HG03139 (cell line): ENCODE results near the gene EFHB.
"Not testable (repeated sequence)": the region's sequence is repeated elsewhere in the genome, so short reads cannot be mapped to it uniquely, and the experiment has no call there.

Experiments used
- ATAC-seq: cut with Tn5 transposase; IDR thresholded peaks from one replicate; pipeline ENCODE4 v1.9.1; 2021; ENCODE audit not compliant: unreplicated experiment

The EFHB gene, protein sequence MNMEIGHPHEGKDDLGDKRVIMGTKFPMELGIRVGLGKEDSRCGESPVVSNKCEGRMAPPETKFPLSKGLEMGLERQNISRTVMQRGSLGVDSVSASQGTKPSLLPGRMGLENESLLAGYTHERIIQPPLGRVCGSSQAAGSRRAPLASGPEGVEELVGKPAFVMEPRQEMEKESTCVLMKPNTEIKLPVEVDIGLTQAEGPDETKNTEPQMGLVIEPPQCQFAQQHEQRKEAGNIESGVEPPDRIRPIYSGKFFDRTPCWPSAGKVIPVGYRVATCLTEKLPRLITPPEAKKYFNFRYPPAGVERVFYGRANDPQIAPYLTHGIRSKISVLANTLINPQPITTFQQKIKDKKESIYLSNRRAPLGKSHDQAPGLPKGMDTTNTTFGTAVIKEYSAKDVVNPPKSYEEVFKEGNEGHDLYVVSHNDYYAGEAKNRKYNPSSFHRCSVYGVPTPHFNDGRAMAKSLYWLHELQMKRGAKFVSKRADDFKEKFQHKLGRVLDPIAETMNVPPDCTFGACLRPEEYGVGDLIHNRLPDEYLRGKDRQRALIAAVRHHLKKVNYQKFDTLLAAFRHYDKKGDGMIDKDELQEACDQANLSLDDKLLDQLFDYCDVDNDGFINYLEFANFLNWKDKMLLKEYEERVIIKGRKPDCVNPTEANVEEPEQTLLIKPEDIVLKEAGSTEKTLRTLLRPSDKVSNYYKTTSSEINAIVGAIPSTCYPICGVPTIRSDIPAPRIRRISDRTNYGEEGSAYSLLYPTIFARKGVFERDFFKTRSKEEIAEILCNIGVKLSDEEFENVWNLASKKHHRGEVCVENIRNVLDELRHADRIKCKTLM

DNA sequence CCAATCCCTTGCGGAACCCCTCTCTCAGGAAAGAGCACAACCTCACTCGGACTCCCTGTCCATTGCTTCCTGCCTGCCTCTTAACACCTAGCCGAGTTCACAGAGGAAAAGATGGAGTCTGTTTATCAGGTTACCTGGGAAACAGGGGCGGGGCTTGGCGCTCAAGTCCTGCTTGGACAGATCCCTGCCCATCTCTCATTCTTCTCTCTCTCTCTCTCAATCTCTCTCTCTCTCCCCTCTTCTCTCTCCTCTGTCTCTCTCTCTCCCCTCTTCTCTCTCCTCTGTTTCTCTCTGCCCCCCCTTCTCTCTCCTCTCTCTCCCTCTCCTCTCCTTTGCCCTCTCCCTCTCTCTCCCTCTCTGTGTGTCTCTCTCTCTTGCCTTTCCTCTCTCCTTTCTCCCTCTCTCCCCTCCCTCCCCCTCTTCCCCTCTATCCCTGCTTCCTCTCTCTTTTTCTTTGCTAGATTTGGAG lies at the start of gene EFHB:
Gene EFHB (minus strand): TSS at position 120 of the 469 bp plus-strand sequence. CDS start 199 bp downstream, outside the sequence.
- ATAC-seq = no peak

DNA sequence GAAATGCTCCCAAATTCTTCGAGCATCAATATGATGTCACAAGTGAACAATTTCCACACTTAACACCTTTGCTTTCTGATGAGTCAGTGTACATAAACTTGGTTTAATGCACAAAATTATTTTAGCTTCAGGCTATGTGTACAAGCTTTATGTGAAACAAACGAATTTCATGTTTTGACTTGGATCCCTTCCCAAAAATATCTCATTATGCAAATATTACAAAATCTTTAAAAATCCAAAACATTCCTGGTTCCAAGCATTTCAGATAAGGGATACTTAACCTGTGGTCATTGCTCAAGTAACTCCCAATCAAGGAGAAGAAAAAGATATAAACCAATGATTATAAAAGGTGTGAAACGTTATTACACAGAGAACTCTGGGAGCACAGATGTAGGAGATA lies 38.0 kb upstream of the EFHB start:
- no peak for ATAC-seq

DNA sequence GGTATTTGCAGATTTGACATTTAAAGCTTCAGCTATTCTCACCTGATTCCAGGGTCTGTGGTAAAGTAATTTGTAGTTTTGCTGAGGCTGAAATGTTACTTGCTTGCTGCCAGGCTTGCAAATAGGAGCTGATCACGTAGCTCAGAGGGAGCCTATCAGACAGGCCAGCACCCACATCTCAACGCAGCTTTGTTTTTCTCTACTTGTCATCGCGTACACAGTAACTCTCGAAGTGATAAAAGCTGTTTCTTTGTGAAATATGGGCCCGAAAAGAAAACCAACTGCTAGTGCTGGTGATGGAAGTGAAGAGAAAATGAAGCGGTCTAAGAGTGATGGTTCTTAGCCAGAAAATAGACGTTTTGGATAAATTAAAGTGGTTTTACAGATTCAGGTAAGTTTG lies 36.3 kb upstream of the EFHB start:
- no peak for ATAC-seq

DNA sequence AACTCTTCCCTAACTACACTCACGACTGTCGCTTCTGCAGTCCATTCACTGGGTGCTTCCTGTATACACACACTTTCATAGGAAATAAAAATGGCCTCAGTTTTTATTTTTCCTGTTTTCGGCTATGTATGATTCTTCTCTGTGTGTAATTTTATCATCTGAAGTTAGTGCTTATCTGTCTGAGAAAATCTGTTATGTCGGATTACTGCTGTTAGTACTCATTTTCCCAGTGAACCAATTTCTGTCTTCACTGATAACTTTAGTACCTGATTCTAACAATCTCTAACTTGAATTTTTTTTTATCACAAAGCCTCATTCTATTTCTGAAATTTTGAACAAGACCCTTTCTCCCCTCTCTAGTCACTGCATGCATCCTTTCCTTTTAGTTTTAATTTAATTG lies 33.8 kb upstream of the EFHB start:
- no peak for ATAC-seq

DNA sequence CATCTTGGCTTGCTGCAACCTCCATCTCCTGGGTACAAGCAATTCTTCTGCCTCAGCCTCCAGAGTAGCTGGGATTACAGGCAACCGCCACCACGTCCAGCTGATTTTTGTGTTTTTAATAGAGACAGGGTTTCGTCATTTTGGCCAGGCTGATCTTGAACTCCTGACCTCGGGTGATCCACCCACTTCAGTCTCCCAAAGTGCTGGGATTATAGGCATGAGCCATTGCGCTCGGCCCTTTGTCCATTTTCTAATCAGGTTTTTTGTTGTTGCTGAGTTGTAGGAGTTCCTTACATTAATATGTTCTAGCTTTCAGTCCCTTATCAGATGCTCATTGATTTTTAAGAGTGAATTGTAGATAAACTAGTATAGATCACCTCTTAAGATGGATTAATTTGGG lies 33.2 kb upstream of the EFHB start:
- no peak for ATAC-seq

DNA sequence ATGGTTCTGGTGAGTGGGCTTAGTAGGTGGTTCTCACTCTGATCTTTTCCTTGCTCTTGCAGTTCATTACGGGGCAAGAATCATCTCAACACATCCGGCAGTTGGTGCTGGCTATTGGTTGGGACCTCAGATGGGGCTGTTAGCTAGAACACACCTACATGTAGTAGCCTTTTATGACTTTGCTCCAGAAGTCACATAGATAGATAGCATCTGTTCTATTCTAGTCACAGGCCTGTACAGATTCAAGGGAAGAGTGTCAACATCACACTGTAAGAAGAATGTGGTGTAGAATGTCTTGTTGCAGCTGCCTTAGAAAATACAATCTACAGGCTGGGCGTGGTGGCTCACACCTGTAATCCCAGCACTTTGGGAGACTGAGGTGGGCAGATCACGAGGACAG lies 27.9 kb upstream of the EFHB start:
- no peak for ATAC-seq

DNA sequence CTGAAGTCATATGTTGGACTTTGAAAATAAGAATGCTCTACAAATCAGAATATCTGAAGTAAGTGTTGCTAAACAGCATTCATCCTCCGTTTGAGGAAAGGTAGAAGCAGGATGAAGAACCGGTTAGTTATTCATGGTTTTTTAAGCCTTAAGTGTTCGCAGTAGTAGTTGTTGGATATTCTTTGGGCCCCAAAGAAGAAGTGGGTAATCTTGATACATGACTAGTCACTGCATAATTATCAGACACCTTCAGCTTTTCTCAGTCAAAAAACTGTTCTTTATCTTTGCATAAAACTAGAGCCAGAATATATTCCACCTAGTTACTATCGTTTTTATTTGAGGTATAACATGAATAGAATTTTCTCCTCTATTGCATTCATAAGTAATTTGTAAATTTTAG lies 26.7 kb upstream of the EFHB start:
- ATAC-seq = no peak

DNA sequence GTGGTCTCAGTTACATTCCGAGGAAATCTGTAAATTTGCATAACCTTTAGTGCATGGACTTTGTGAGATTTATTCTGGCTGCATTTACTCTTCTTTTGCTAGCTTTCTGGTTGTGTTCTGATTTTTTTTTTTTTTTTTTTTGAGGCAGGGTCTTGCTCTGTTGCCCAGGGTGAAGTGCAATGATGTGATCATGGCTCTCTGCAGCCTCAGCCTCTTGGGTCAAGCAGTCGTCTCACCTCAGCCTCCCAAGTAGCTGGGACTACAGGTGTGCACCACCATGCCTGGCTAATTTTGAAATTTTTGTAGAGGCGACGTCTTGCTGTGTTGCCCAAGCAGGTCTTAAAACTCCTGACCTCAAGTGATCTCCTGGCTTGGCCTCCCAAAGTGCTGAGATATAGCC lies 25.5 kb upstream of the EFHB start:
- no peak for ATAC-seq

DNA sequence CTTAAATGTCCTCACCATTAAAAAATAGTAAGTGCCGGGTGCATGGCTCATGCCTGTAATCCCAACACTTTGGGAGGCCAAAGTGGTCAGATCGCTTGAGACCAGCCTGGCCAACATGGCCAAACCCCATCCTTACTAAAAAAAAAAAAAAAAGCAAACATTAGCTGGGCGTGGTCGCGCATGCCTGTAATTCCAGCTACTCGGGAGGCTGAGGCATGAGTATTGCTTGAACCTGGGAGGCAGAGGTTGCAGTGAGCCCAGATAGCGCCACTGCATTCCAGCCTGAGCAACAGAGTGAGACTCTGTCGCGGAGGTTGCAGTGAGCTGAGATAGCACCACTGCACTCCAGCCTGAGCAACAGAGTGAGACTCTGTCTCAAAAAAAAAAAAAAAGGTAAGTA lies 23.3 kb upstream of the EFHB start:
- ATAC-seq = not testable (repeated sequence)

DNA sequence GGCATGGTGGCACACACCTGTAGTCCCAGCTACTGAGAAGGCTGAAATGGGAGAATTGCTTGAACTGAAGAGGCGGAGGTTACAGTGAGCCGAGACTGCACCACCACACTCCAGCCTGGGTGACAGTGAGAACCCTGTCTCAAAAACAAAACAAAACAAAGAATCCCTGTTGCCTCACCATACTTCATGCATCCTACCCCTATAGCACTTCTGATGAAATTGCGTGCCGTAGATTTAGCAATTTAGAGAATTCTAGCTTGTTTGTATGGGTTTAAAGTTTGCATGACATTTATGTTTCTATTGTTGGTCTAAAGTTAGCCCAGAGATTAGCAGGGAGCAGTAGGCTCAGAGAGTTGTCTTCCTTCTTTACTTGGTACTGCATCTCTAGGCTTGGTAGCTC lies 20.7 kb upstream of the EFHB start:
- no peak for ATAC-seq

DNA sequence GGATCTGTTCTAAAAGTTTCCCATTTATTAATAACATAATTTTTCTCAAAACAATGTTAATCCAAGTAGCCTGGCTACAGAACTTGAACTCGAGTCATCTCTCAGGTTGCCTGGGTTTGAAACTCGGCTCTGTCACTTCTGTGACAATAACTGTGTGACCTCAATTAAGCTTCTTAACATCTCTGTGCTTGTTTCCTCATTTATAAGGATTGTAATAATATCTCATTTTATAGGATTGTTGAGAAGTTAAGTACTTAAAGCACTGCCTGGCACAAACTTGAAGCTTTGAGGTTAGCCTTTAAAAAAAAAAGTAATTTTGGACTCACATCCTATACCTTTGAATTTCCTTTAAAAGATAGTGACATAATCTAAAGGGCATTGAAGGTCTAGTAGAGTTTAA lies 16.3 kb upstream of the EFHB start:
- ATAC-seq = no peak

DNA sequence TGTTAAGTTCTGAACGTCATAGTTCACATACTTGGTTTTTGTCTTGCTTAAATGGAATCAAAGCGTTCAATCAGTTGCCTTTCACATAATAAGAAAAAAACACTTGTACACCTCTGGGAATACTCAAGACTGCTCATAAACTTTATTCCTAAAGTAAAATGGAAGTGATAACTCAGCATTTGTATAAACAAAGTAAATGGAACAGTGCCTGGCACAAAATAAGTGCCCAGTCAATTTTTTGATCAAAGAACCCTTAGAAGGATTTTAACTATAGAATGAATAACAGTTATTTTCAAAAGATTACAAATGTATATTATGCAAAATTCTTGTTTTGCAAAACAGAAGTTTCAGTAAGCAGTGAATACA lies 14.2 kb upstream of the EFHB start:
- no peak for ATAC-seq

DNA sequence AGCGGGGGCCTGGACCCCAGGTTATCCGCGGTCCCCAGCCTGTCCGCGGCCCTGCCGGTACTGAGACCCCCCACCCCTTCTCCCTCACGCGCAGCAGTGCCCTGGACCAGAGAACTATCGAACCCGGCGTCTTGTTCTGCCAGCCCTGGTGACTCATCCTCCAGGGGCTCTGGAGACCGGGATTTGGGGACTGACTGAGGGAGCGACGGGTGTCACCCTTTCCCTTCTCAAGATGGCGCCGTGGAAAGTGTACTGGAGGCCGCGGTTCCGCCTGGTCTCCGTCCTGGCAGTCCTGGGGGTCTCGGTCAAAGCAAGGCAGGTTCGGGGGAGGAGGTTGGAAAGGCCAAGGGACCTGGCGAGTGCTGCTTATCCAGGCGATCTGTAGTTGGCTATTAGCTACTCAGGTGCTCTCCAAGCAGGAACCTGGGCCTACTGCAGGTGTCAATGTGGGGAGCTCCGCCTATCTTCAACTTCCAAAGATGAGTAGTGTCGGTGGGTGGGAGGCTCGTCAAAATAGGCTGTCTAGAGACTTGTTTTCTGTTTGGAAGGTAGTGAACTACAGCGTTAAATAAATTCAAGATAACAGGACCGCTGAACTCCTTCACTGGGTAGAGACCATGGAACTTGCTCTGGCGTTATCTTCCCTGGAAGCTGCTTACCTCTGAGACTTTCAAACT lies 13.7 kb upstream of the EFHB start:
- no peak for ATAC-seq

DNA sequence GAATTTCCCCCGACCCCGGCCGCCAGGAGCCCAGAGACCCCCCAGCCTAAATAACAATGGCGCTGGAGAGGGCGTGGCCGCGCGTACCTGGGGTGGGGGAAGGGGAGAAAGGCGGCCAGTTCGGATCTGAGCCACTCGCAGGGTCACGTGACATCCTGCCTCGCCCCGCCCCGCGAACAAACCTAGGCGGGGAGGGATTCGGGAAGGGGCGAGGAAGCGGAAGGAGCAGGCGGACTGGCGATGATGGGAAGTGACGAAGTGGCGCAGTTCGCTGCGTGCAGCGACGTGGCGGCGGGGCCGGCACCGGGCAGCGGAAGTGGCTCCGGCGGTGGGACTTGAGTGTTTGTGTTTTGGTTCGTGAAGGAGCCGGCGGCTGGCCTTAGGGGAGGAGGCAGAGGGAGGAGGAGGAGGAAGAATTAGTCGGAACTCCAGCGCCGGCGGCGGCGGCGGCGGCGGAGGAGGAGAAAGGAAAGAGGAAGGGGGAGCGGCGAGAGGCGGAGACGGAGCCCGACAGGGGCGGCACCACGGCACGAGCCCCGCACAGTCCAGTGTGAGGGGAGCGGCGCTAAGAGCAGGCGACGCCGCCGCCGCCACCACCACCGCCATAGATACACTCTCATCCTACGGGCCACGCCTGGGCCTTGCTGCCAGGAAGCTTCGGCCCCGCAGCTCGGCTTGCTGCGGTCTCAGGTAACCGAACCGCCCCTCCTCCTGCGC lies 13.0 kb upstream of the EFHB start, which contains the start of gene RAB5A:
Gene RAB5A (plus strand): TSS at position 266 of the 717 bp plus-strand sequence. CDS start 3,802 bp downstream, outside the sequence.
- ATAC-seq = peak; percentile 97

DNA sequence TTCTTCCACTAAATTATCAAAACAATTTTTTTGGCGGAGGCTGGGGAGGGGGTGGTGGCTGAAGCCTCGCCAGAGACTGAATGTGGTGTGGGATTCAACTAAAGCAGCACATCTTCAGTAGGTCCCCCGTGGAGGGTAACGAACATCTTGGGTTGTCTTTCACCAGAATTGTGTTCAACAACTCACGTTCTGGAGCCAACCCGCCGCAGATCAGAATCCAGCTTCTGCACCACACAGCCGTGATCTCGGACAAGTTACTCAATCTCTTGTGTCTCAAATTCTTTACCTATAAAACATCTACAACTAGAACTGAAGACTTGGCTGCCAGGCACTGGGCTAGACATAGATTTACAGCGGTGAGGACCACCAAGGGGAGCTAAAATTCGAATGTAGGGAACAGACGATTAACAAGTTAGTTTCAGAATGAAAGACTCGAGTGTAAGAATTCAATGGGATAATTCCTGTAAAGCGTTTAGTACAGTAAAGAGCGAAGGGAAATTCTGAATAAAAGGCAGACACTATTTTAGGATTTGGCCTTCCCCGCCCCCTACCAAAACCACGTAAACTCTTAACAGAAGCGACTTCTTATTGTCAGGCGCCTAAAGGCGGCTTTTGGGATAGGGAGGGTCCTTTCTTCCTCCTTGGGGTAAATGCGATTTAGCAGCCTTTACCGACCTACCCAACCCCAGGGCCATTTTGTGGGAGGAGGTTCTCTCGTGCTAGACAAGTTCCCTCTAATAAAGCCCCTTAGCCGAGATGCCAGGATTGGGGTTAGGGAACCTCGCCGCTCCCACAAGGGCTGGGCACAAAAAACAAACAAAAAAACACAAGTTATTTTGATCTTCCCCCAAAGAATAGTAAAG lies 12.2 kb upstream of the EFHB start:
- peak; percentile 4 for ATAC-seq

DNA sequence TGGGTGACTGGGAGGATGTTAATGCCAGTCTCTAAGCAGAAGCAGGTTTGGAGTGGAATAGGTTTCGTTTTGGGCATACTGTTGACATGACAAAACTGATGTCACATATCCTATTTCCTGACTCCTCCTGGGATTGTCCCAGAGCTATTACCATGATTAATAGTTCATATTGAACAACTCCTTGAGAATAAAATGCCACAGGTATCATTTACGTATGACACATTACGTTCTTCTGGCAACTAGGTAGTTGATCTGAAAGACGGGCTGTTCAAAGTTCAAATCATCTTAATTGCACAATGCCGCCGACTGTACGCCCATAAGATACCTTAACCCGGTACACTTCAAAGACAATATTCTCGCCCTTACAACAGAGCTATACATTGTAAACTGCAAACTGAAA lies 11.5 kb upstream of the EFHB start:
- ATAC-seq = no peak

DNA sequence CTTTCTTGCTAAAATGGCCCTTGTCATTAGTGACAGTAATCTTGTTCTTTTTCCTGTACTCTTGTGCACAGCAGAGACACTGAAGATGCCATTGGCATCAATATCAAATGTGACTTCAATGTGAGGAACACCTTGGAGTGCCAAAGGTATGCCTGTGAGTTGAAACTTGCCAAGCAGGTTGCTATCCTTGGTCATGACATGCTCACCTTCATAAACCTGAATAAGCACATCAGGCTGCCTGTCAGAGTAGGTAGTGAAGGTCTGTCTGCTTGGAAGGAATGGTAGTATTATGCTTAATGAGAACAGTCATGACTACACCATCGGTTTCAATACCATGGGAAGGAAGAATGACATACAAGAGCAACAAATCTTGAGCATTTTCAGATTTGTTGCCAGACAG lies 6.6 kb upstream of the EFHB start:
- ATAC-seq = no peak

DNA sequence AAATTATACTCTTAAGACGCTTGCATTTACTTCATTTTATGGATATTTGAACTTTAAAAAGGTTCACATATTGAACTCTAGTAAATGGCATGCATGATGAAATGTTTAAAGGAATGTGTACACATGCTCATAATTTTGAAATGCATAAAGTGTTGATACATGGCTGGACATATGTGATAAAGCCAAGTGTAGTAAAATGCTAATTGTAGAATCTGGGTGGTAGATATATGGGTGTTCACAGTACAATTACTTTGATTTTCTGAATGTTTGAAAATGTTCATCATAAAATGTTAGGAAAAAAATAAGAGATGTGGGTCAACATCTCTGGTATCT lies 4.2 kb upstream of the EFHB start:
- ATAC-seq = no peak

DNA sequence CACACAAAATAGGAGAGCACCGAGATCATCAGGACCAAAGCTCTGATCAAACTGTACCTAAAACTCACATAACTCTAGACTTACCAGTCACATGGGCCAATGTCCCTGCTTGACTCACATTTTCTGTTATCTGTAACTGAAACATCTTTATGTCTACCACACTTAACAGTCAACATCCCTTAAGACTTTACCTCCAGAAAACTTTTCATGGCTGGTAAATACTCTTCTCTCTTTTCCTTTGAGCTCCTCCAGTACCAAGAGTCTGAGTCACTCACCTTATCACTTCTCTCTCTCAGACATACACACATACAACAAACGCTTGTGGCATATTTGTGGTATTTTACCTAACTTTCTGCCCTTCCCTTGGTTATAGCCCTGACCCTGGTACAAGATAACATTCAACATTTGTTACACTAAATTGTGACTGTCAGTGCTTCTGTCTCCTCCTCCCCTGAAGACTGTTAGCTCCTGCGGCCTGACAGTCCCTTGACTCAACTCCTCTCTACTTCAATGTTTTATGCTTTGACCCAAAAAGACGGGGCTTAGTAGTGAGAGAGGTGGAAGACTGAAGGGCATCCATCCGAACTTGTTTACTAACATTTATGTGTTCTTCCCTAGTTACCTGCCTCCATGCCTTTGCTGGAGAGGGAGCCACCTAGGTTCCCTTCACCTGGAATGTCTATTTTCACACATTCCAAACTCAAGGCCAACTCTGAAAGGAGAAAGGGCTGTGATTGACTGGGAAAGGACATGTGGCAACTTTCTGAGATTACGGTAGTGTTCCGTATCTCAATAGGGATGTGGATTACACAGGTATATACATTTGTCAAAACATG lies 3.7 kb upstream of the EFHB start:
- no peak for ATAC-seq
